H1 (cell line): ENCODE results near the gene TTC23. TPM values are rescaled to one million over a fixed set of nuclear protein-coding genes. Genes with fewer than 3 reads are reported as not detected.

Experiments
- CTCF ChIA-PET: fragments of 300-600 bp; sonication (Branson Sonifier 250); formaldehyde crosslinking; loops from one replicate; lab custom pipeline; 2021; ENCODE audit not compliant: partially characterized antibody; lab: Charles Lee
- POLR2A ChIA-PET: fragments of 300-600 bp; sonication (Branson Sonifier 250); formaldehyde crosslinking; loops from one replicate; lab custom pipeline; 2021; ENCODE audit warnings: inconsistent platforms; ENCODE audit not compliant: partially characterized antibody; lab: Charles Lee
- DNase-seq, 2 experiments: peaks; one replicate each; pipeline versions ENCODE4 v3.0.0 to v3.0.0-alpha.2; 2010 to 2022; ENCODE audit warnings: low spot score in 2 of 2, low read depth in 1 of 2, mixed read lengths in 1 of 2
- FAIRE-seq: peaks from 2 replicates; lab custom pipeline; 2011; peaks lifted over from hg19 to GRCh38; lab: Jason Lieb, UNC
- H2AFZ ChIP-seq: 2 replicates; pipeline ENCODE4 v1.8.1; 2012; ENCODE audit warnings: low read length, inconsistent platforms
- H2AK5ac ChIP-seq: 2 replicates; pipeline ENCODE4 v1.6.1; 2013; ENCODE audit warnings: low read depth, low read length
- H2BK120ac ChIP-seq: replicated peaks from 2 replicates; pipeline ENCODE3; 2013; ENCODE audit warnings: low read depth, low read length, inconsistent platforms
- H2BK12ac ChIP-seq: 2 replicates; pipeline ENCODE4 v1.6.1; 2013; ENCODE audit warnings: low read depth, low read length
- H2BK15ac ChIP-seq: 2 replicates; pipeline ENCODE4 v1.6.1; 2013; ENCODE audit warnings: low read length
- H2BK20ac ChIP-seq: 2 replicates; pipeline ENCODE4 v1.6.1; 2013; ENCODE audit warnings: low read length
- H2BK5ac ChIP-seq: 2 replicates; pipeline ENCODE4 v1.6.1; 2013; ENCODE audit warnings: low read depth, low read length
- H3K14ac ChIP-seq: 2 replicates; pipeline ENCODE4 v1.6.1; 2013; ENCODE audit warnings: inconsistent platforms; ENCODE audit not compliant: insufficient read length
- H3K18ac ChIP-seq: 2 replicates; pipeline ENCODE4 v1.6.1; 2013; ENCODE audit warnings: low read length; ENCODE audit errors: extremely low read depth
- H3K23ac ChIP-seq: 2 replicates; pipeline ENCODE4 v1.6.1; 2013; ENCODE audit warnings: inconsistent platforms; ENCODE audit not compliant: insufficient read length
- H3K23me2 ChIP-seq: 2 replicates; pipeline ENCODE4 v1.6.1; 2013; ENCODE audit warnings: low read depth, low read length
- H3K27ac ChIP-seq: 2 replicates; pipeline ENCODE4 v1.6.1; 2011; ENCODE audit warnings: low read depth, low read length, inconsistent platforms
- H3K27me3 ChIP-seq, 4 experiments: replicated peaks in 1 of 4; 1 replicate in 1 of 4; 2 replicates in 3 of 4; pipeline versions ENCODE4 v1.6.1 to v1.8.1; 2011 to 2013; ENCODE audit warnings: low read length in 3 of 4, mild to moderate bottlenecking in 3 of 4, inconsistent platforms in 2 of 4, mixed read lengths in 2 of 4, moderate library complexity in 1 of 4; ENCODE audit not compliant: control insufficient read depth in 3 of 4, insufficient read depth in 3 of 4; ENCODE audit errors: extremely low read depth in 1 of 4
- H3K36me3 ChIP-seq, 4 experiments: 2 replicates each; pipeline versions ENCODE4 v1.6.1 to v1.8.1; 2011 to 2013; ENCODE audit warnings: mild to moderate bottlenecking in 4 of 4, low read length in 3 of 4, moderate library complexity in 2 of 4, control low read depth in 1 of 4, inconsistent platforms in 1 of 4; ENCODE audit not compliant: insufficient read depth in 4 of 4, control insufficient read depth in 2 of 4
- H3K4ac ChIP-seq: replicated peaks from 2 replicates; pipeline ENCODE3; 2013; ENCODE audit warnings: low read length, low read depth, mixed read lengths, inconsistent platforms; ENCODE audit not compliant: insufficient read length
- H3K4me1 ChIP-seq, 4 experiments: replicated peaks in 1 of 4; 1 replicate in 1 of 4; 2 replicates in 3 of 4; pipeline versions ENCODE4 v1.6.1 to v1.8.1; 2011 to 2013; ENCODE audit warnings: low read length in 3 of 4, inconsistent platforms in 2 of 4, mixed read lengths in 1 of 4; ENCODE audit not compliant: insufficient read depth in 4 of 4, control insufficient read depth in 3 of 4
- H3K4me2 ChIP-seq, 2 experiments: 2 replicates each; pipeline versions ENCODE4 v1.6.1 to v1.8.1; 2011 to 2013; ENCODE audit warnings: low read depth in 2 of 2, low read length in 2 of 2, control low read depth in 1 of 2, inconsistent platforms in 1 of 2, mild to moderate bottlenecking in 1 of 2; ENCODE audit not compliant: insufficient read depth in 1 of 2
- H3K4me3 ChIP-seq, 4 experiments: fragments of 200-600, 300-600 bp in 1 of 4; sonication (generic), shearing (Covaris generic), sonication (Bioruptor Twin) in 1 of 4; 2 replicates each; pipeline versions ENCODE4 v1.5.1 to v1.8.1; 2011 to 2016; ENCODE audit warnings: low read length in 4 of 4, low read depth in 3 of 4, control low read depth in 2 of 4, inconsistent platforms in 2 of 4, mild to moderate bottlenecking in 2 of 4, mixed read lengths in 1 of 4, moderate library complexity in 1 of 4; ENCODE audit not compliant: insufficient read depth in 2 of 4; ENCODE audit errors: extremely low read depth in 1 of 4
- H3K56ac ChIP-seq: replicated peaks from 2 replicates; pipeline ENCODE3; 2013; ENCODE audit warnings: low read depth, mild to moderate bottlenecking, mixed read lengths, low read length, inconsistent platforms; ENCODE audit not compliant: insufficient read length
- H3K79me1 ChIP-seq: 2 replicates; pipeline ENCODE4 v1.6.1; 2013; ENCODE audit warnings: low read depth, low read length, control low read depth
- H3K79me2 ChIP-seq, 2 experiments: 2 replicates each; pipeline versions ENCODE4 v1.6.1 to v1.8.1; 2012 to 2013; ENCODE audit warnings: low read length in 2 of 2, mild to moderate bottlenecking in 2 of 2, inconsistent platforms in 1 of 2; ENCODE audit not compliant: insufficient read depth in 2 of 2, control insufficient read depth in 1 of 2
- H3K9ac ChIP-seq, 4 experiments: replicated peaks in 1 of 4; 1 replicate in 1 of 4; 2 replicates in 3 of 4; pipeline versions ENCODE4 v1.6.1 to v1.8.1; 2011 to 2013; ENCODE audit warnings: low read depth in 3 of 4, low read length in 3 of 4, control low read depth in 2 of 4, mild to moderate bottlenecking in 2 of 4, moderate library complexity in 2 of 4, inconsistent platforms in 1 of 4; ENCODE audit errors: extremely low read depth in 1 of 4
- H3K9me3 ChIP-seq, 2 experiments: 2 replicates each; pipeline versions ENCODE4 v1.6.1 to v1.8.1; 2012 to 2013; ENCODE audit warnings: mild to moderate bottlenecking in 2 of 2, moderate library complexity in 2 of 2, control low read depth in 1 of 2, inconsistent platforms in 1 of 2, low read depth in 1 of 2, low read length in 1 of 2, mixed read lengths in 1 of 2; ENCODE audit not compliant: insufficient read depth in 2 of 2
- H4K20me1 ChIP-seq, 2 experiments: replicated peaks in 1 of 2; 2 replicates each; pipeline versions ENCODE3 to v1.8.1; 2011 to 2013; ENCODE audit warnings: inconsistent platforms in 2 of 2, low read length in 2 of 2, mild to moderate bottlenecking in 1 of 2; ENCODE audit not compliant: insufficient read depth in 2 of 2, control insufficient read depth in 1 of 2
- H4K5ac ChIP-seq: 2 replicates; pipeline ENCODE4 v1.6.1; 2013; ENCODE audit warnings: low read length, low read depth, mixed read lengths, inconsistent platforms; ENCODE audit not compliant: insufficient read length
- H4K8ac ChIP-seq: 2 replicates; pipeline ENCODE4 v1.8.0; 2013; ENCODE audit warnings: mild to moderate bottlenecking, moderate library complexity, low read length, inconsistent platforms; ENCODE audit not compliant: insufficient read depth; ENCODE audit errors: extremely low read depth
- H4K91ac ChIP-seq: replicated peaks from 2 replicates; pipeline ENCODE3; 2013; ENCODE audit warnings: low read length, mixed read lengths, inconsistent platforms; ENCODE audit not compliant: insufficient read length
- HDAC6 ChIP-seq: IDR thresholded peaks from one replicate; pipeline ENCODE4 v1.7.1; 2012; ENCODE audit warnings: low read depth, mild to moderate bottlenecking, inconsistent platforms, low read length, moderate library complexity
- NRF1 ChIP-seq: IDR thresholded peaks from 2 replicates; pipeline ENCODE4 v1.6.1; 2011; ENCODE audit warnings: mild to moderate bottlenecking, low read depth, low read length, improper control_type of control experiment
- POLR2AphosphoS5 ChIP-seq: IDR thresholded peaks from 2 replicates; pipeline ENCODE4 v1.6.1; 2011; ENCODE audit warnings: low read depth, low read length
- RAD21 ChIP-seq, 2 experiments: IDR thresholded peaks in 1 of 2; conservative IDR thresholded peaks in 1 of 2; 2 replicates each; pipeline ENCODE4 v1.6.1; 2011; ENCODE audit warnings: low read depth in 2 of 2, low read length in 2 of 2, improper control_type of control experiment in 1 of 2, inconsistent platforms in 1 of 2, mild to moderate bottlenecking in 1 of 2, moderate library complexity in 1 of 2
- RFX5 ChIP-seq: IDR thresholded peaks from 2 replicates; pipeline ENCODE4 v1.6.1; 2011; ENCODE audit warnings: low read depth, low read length, improper control_type of control experiment, borderline replicate concordance
- RNF2 ChIP-seq: fragments of 200-900, 300-1000 bp; sonication (generic); IDR thresholded peaks from 2 replicates; pipeline ENCODE4 v1.7.1; 2016; ENCODE audit warnings: borderline replicate concordance, low read depth, mild to moderate bottlenecking, antibody characterized with exemption, low read length; ENCODE audit not compliant: poor library complexity, severe bottlenecking; ENCODE audit errors: missing control alignments
- RXRA ChIP-seq: IDR thresholded peaks from 2 replicates; pipeline ENCODE4 v1.6.1; 2011; ENCODE audit warnings: low read depth, mild to moderate bottlenecking, low read length, moderate library complexity; ENCODE audit not compliant: insufficient read depth
- SAP30 ChIP-seq: fragments of 300-600 bp; sonication (generic); IDR thresholded peaks from 2 replicates; pipeline ENCODE4 v1.7.1; 2012; ENCODE audit warnings: low read length, moderate library complexity, mild to moderate bottlenecking, inconsistent platforms; ENCODE audit not compliant: insufficient read depth, insufficient replicate concordance
- SP1 ChIP-seq: IDR thresholded peaks from 2 replicates; pipeline ENCODE4 v1.6.1; 2011; ENCODE audit warnings: low read depth, low read length
- SP2 ChIP-seq: IDR thresholded peaks from 2 replicates; pipeline ENCODE4 v1.6.1; 2012; ENCODE audit warnings: mild to moderate bottlenecking, low read length, inconsistent platforms
- USF2 ChIP-seq: IDR thresholded peaks from 2 replicates; pipeline ENCODE4 v1.6.1; 2011; ENCODE audit warnings: low read length, improper control_type of control experiment
- ZNF274 ChIP-seq: IDR thresholded peaks from 2 replicates; pipeline ENCODE4 v1.7.0; 2012; ENCODE audit warnings: low read length, borderline replicate concordance; ENCODE audit errors: extremely low read depth
- WGBS, 2 experiments: shearing (Covaris generic) in 1 of 2; methylation state at CpG; one replicate each; pipeline versions ENCODE4 v1.1.6 to v1.1.7; 2013 to 2015; ENCODE audit warnings: low lambda C conversion rate in 2 of 2, mixed read lengths in 2 of 2, inconsistent platforms in 1 of 2, low coverage in 1 of 2, missing lambda C conversion rate in 1 of 2; ENCODE audit not compliant: insufficient replicate concordance in 2 of 2, insufficient coverage in 1 of 2, insufficient read length in 1 of 2; ENCODE audit errors: extremely low coverage in 1 of 2, missing lambda C conversion rate in 1 of 2; 5-methylcytosine and 5-hydroxymethylcytosine counted together
- polyA plus RNA-seq, 7 experiments: library from polyadenylated mRNA; depleted of rRNA in 3 of 7; stranded (reverse) in 5 of 7; unstranded in 2 of 7; fragments of >200 nt in 5 of 7; fragments of 200-250 nt in 2 of 7; gene quantifications; 1 replicate in 5 of 7; 2 replicates in 1 of 7; 4 replicates in 1 of 7; pipeline versions ENCODE4 v1.2.1 to v1.2.3, GENCODE V29; 2011 to 2013; ENCODE audit warnings: missing spikeins in 2 of 7, mixed read lengths in 2 of 7
- total RNA-seq: library from RNA; stranded (reverse); fragmentation: NEBNext Ultra II Directional; extraction: Animal tissue kit (Norgen Biotek cat#: 25700); gene quantifications from 2 replicates; pipeline ENCODE4 v1.2.1, GENCODE V29; 2021

Gene TTC23
- total and polyA plus RNA-seq, 2 of the 8 experiments (the other 6 are each of a cell fraction or from before 2014, with no cell fraction given) = 4.8 to 23.0 TPM

- Histone ChIP-seq H3K36me3 (no peaks in the 10 kb centered on the region), H3K79me1 (no peaks in the 10 kb centered on the region)
- TF ChIP-seq HDAC6 (no peak), RFX5 (no peak), NRF1 (no peak), POLR2AphosphoS5 (no peak), RAD21 (IDR thresholded peaks at IDR 0.05 in 1 of 2, conservative IDR thresholded peaks at IDR 0.05 in 1 of 2; ENCODE audit: low read depth in 2 of 2, low read length in 2 of 2) (no peak), SP2 (no peak), ZNF274 (no peak), USF2 (no peak), SP1 (no peak), SAP30 (no peak), RNF2 (no peak), RXRA (no peak)
Observed at GRCh38 chr15:99138491-99138982, 110.8 kb downstream of the TTC23 start.

More at GRCh38 chr15:99138491-99138982, 110.8 kb downstream of the TTC23 start:
- Histone ChIP-seq H3K4ac (no peak overlapping the region), H3K9me3 (no peaks in the 10 kb centered on the region), H3K56ac (no peak overlapping the region), H3K9ac (no peak overlapping the region), H2AK5ac (no peak overlapping the region), H3K27ac (no peak overlapping the region), H4K20me1 (no peaks in the 10 kb centered on the region), H2BK5ac (no peak overlapping the region), H3K4me1 (peaks cover 3 to 24% (median 13%) of the 10 kb centered on the region in 4 experiments), H4K91ac (no peak overlapping the region), H3K23me2 (no peaks in the 10 kb centered on the region), H3K4me2 (no peak overlapping the region), H2BK120ac (no peak overlapping the region), H2AFZ (no peak overlapping the region), H3K23ac (no peak overlapping the region), H4K5ac (no peak overlapping the region), H3K4me3 (no peak overlapping the region), H3K18ac (peak overlapping the region; percentile 9; the same call in 1 of the 2 replicates), H3K27me3 (no peaks in the 10 kb centered on the region), H3K14ac (no peak overlapping the region), H2BK20ac (no peak overlapping the region), H2BK12ac (no peak overlapping the region), H3K79me2 (no peaks in the 10 kb centered on the region), H2BK15ac (no peak overlapping the region), H4K8ac (no peak overlapping the region)
- CTCF ChIA-PET = interaction anchor here (0.9 to 1.4 kb wide), 2 partner anchors 20 to 31 kb away, joined by 3 read pairs; no protein-coding TSS in a partner anchor
- no peak for DNase-seq
- FAIRE-seq = no peak
- WGBS, 2 experiments = 89% methylated on average over 15 of the region's 15 CpGs; no CpG with 5 or more reads in 1 of the 2 experiments
- POLR2A ChIA-PET = no interaction called here
